Stimulated activated CD8-positive, alpha-beta memory T cell treated with anti-CD3 and anti-CD28 coated beads, Interleukin-15, amount 100 ng/mL, for 48 hours (primary cell): Measurements from ENCODE around the gene B3GNT3.

Source experiments
- DNase-seq, 2 donors: peaks; one replicate each; pipeline ENCODE4 v3.0.0-alpha.2; 2020; ENCODE audit warnings: low read depth in 2 of 2

B3GNT3 gene

DNA sequence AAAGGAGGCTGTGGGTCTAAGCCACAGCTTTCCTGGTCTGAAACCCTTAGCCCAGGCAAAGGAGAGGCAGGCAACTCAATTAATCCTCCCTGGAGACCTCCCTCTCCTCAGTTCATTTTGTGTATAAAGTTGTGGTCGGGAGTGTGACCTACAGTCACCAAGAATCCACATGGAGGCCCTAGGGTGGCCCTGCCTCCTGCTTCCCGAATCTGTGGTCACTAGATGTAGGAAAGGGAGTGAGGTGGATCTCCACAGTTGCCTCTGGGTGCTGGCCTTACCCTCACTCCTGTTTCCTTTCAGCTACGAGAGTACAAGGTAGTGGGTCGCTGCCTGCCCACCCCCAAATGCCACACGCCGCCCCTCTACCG, 66.0 kb downstream of the B3GNT3 start:
- no peak for DNase-seq

DNA sequence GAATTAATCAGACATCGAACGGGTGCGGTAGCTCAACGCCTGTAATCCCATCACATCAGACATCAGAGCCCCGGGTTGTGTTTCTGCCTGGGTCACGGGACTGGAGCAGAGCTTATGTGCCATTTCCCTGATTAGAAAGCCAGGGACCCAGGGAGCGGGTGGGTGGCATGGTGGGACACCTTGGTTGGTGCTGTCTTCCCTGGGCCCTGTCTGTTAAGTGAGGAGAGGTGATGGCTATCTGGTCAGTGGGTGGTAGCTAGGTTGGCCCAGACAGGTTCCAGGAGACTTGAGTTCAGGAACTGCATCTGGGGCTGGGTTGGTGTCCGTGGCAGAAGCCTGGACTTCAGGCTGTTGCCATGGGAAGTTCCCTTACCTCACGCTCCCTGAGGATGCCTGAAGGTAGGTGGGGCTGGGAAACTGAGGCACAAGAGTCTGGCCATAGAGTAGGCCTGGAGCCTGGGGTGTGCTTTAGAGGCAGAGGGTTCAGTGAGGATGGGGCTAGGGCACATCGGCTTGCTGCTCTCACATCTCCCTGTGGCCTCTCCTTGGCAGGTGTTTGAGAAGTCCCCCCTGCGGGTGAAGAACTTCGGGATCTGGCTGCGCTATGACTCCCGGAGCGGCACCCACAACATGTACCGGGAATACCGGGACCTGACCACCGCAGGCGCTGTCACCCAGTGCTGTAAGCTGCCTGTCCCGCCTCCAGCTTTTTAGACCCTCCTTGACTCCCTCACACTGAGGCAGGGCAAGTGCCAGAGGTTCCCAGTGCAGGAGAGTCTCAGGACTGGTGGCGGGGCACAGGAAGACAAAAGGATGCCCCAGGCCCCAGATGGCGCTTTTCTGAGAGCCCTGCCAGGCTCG, 66.8 kb downstream of the B3GNT3 start:
- no peak for DNase-seq

DNA sequence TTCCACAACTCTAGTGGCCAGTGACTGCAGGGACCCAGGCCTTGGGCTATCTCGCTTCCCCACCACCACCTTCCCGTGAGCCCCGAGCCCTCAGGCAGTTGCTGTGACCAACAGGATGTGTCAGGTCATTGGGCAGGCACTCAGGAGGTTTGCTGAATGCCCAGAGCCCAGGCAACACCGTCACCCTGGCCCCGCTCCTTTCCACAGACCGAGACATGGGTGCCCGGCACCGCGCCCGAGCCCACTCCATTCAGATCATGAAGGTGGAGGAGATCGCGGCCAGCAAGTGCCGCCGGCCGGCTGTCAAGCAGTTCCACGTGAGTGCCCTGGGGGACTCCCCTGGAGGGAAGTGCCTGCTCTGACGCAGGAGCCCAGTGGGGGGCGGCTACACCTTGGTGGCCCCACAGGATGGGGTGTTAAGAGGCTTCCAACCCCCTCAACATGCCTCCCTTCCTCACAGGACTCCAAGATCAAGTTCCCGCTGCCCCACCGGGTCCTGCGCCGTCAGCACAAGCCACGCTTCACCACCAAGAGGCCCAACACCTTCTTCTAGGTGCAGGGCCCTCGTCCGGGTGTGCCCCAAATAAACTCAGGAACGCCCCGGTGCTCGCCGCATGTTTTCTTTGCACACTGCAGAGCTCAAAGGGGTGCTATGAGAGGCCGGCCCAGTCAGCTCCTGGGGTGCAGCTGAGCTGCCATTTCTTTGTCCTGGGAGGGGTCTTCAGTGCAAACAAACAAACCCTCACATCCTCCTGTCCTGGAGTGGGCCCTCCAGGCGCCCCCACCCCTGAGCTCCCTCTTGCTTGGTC, 68.0 kb downstream of the B3GNT3 start:
- no peak for DNase-seq
